Measurements from ENCODE around the gene ORM1.

DNA sequence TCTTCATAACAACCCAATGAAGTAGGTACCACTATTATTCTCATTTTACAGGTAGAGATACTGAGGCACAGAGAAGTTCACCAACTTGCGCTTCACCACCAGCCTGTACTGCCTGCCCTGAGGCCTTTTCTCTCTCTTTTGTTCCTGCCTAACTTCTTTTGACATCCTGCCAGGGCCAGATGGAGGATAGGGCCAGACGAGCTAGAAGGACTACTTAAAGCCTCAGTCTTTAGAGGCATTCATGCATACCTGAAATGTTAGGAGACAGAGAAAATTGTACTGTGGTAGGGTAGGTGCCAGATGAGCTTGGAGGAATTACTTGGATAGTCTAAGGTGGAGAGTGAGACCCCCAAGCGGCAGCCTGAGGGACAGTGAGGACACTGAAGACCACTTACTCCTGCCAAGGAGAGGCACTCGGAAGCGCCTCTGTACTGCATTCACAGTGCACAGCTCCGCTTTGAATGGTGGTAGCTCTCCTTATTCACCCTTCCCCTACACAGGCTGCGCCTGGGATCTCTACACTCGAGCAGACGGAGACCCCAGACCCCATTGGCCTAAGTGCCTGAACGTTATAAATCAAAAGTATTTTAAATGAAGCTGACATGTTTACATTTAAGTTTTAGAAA is 6.2 kb upstream of the ORM1 start:
- TF ChIP-seq POLR2A (IDR thresholded peaks at IDR 0.05; ENCODE audit: low read depth, low read length) (no peak), POLR2AphosphoS5 (IDR thresholded peaks at IDR 0.05; ENCODE audit: low read depth, low read length) (no peak), TAF1 (IDR thresholded peaks at IDR 0.05; ENCODE audit: borderline replicate concordance, low read depth, low read length) (no peak)

Data from GM12892 (cell line).